GM12878 (cell line): ENCODE results near the gene PPIL6. TPM values are rescaled to one million over a fixed set of nuclear protein-coding genes. Genes with fewer than 3 reads are reported as not detected.
A peak's percentile ranks its signal among the peaks of the same experiment; 100 is the strongest.

Source experiments
- CBFB ChIP-seq: IDR thresholded peaks from 2 replicates; pipeline ENCODE4 v1.6.1; 2016; ENCODE audit warnings: antibody characterized with exemption, low read depth
- CEBPZ ChIP-seq: fragments of 150-350 bp; IDR thresholded peaks from 2 replicates; pipeline ENCODE4 v1.6.1; 2016; ENCODE audit warnings: low read depth, low read length
- CREM ChIP-seq: IDR thresholded peaks from 2 replicates; pipeline ENCODE4 v1.6.1; 2014; ENCODE audit warnings: antibody characterized with exemption, low read depth
- E2F4 ChIP-seq: IDR thresholded peaks from 2 replicates; pipeline ENCODE4 v1.6.1; 2012; ENCODE audit warnings: low read depth, low read length, improper control_type of control experiment
- EGR1 ChIP-seq, 2 experiments: IDR thresholded peaks; 1 replicate in 1 of 2; 2 replicates in 1 of 2; pipeline ENCODE4 v1.6.1; 2011 to 2012; ENCODE audit warnings: low read depth in 2 of 2, low read length in 2 of 2, borderline replicate concordance in 1 of 2, mild to moderate bottlenecking in 1 of 2, moderate library complexity in 1 of 2
- GABPA ChIP-seq: IDR thresholded peaks from 2 replicates; pipeline ENCODE4 v1.6.1; 2014; ENCODE audit warnings: antibody characterized with exemption, low read depth, mild to moderate bottlenecking, inconsistent platforms
- HSF1 ChIP-seq: fragments of 150-350 bp; IDR thresholded peaks from 2 replicates; pipeline ENCODE4 v1.6.1; 2014; ENCODE audit warnings: mild to moderate bottlenecking, low read depth, low read length
- MAX ChIP-seq: IDR thresholded peaks from 2 replicates; pipeline ENCODE4 v1.6.1; 2012; ENCODE audit warnings: low read depth, low read length, improper control_type of control experiment
- NFYB ChIP-seq: IDR thresholded peaks from 2 replicates; pipeline ENCODE4 v1.6.1; 2011; ENCODE audit warnings: low read depth, mild to moderate bottlenecking, low read length, improper control_type of control experiment, moderate library complexity; ENCODE audit not compliant: insufficient read depth
- NR2F1 ChIP-seq: fragments of 450-650 bp; conservative IDR thresholded peaks from 2 replicates; pipeline ENCODE4 v1.6.1; 2017; ENCODE audit warnings: mild to moderate bottlenecking
- NRF1 ChIP-seq: conservative IDR thresholded peaks from 2 replicates; pipeline ENCODE4 v1.6.1; 2011; ENCODE audit warnings: mild to moderate bottlenecking, low read depth, low read length, improper control_type of control experiment
- PKNOX1 ChIP-seq: fragments of 450-650 bp; IDR thresholded peaks from 2 replicates; pipeline ENCODE4 v1.6.1; 2016; ENCODE audit warnings: mild to moderate bottlenecking
- PML ChIP-seq: IDR thresholded peaks from 2 replicates; pipeline ENCODE4 v1.6.1; 2012; ENCODE audit warnings: low read length, inconsistent platforms
- RELA ChIP-seq: fragments of 450-650 bp; IDR thresholded peaks from 2 replicates; pipeline ENCODE4 v1.8.0; 2014; ENCODE audit warnings: borderline replicate concordance; ENCODE audit not compliant: partially characterized antibody
- TBL1XR1 ChIP-seq: IDR thresholded peaks from 2 replicates; pipeline ENCODE4 v1.6.1; 2012; ENCODE audit warnings: low read depth, low read length, improper control_type of control experiment
- ZBED1 ChIP-seq: IDR thresholded peaks from 2 replicates; pipeline ENCODE4 v1.6.1; 2016; ENCODE audit warnings: borderline replicate concordance
- ZNF687 ChIP-seq: fragments of 450-650 bp; IDR thresholded peaks from 2 replicates; pipeline ENCODE4 v1.6.1; 2017; ENCODE audit warnings: mild to moderate bottlenecking, moderate library complexity
- ZZZ3 ChIP-seq: IDR thresholded peaks from 2 replicates; pipeline ENCODE4 v1.6.1; 2011; ENCODE audit warnings: low read depth; ENCODE audit not compliant: control insufficient read depth, insufficient read length
- polyA plus RNA-seq, 11 experiments: library from polyadenylated mRNA; depleted of rRNA in 4 of 11; unstranded in 6 of 11; stranded (reverse) in 5 of 11; fragments of >200 nt; fragmentation: Nextera tagmentation in 4 of 11; fragmentation: Illumina TruSeq in 1 of 11; extraction: Ambion mirVana in 4 of 11; extraction: Trizol in 1 of 11; gene quantifications; 1 replicate in 1 of 11; 2 replicates in 10 of 11; pipeline versions ENCODE4 v1.2.1 to v1.2.3, GENCODE V29; 2011 to 2016; ENCODE audit warnings: inconsistent platforms in 2 of 11, missing spikeins in 2 of 11, low read depth in 1 of 11
- total RNA-seq, 4 experiments: library from RNA; depleted of rRNA in 3 of 4; stranded (reverse); fragments of >200 nt in 3 of 4; fragmentation: Illumina TruSeq in 1 of 4; extraction: Trizol in 1 of 4; gene quantifications; 2 replicates each; pipeline versions ENCODE4 v1.2.1 to v1.2.3, GENCODE V29; 2013 to 2021

Gene PPIL6
- total and polyA plus RNA-seq, 10 of the 15 experiments (the other 5 are each of a cell fraction or from before 2014, with no cell fraction given), result 0.01 to 0.26 (median 0.12) TPM; not detected in 5

- peak; percentile 26; the same call in 1 of the 2 replicates for TF ChIP-seq PML
- TF ChIP-seq NFYB, result no peak
- peak; percentile 63; the same call in 1 of the 2 replicates for TF ChIP-seq ZNF687
- peak; percentile 49; the same call in 1 of the 2 replicates for TF ChIP-seq ZBED1
- TF ChIP-seq HSF1, result no peak
- TF ChIP-seq MAX, result no peak
- no peak for TF ChIP-seq CBFB
- TF ChIP-seq PKNOX1, result no peak
- peak; percentile 84 to 99 for TF ChIP-seq EGR1 (IDR thresholded peaks at IDR 0.05; ENCODE audit: borderline replicate concordance in 1 of 2, low read depth in 2 of 2, low read length in 2 of 2)
- no peak for TF ChIP-seq CEBPZ
- TF ChIP-seq TBL1XR1, result peak; percentile 24; the same call in 1 of the 2 replicates
- no peak for TF ChIP-seq GABPA
- TF ChIP-seq NRF1, result no peak
- no peak for TF ChIP-seq E2F4
- no peak for TF ChIP-seq ZZZ3
- peak; percentile 47 for TF ChIP-seq CREM
- no peak for TF ChIP-seq NR2F1
- no peak for TF ChIP-seq RELA
These were observed 58.5 kb downstream of the PPIL6 start, which contains the start of gene CD164 (continued) for GRCh38 chr6:109381747-109382575.
